ENCODE results near the gene ZC3H7B.

GRCh38 chr22:41314821-41315220 lies 13.5 kb downstream of the ZC3H7B start:
- no peak for TF ChIP-seq CTCF (IDR thresholded peaks at IDR 0.05)
- TF ChIP-seq POLR2AphosphoS5 (IDR thresholded peaks at IDR 0.05): no peak
- no peak for TF ChIP-seq POLR2A (IDR thresholded peaks at IDR 0.05)
- no peak for TF ChIP-seq EP300 (IDR thresholded peaks at IDR 0.05)
